B cell (primary cell): ENCODE data around the gene AVEN. TPM values are rescaled to one million over a fixed set of nuclear protein-coding genes. Genes with fewer than 3 reads are reported as not detected.

ENCODE experiments used
- ATAC-seq: fragments of 200-7000 bp; cut with Tn5 transposase; one replicate; pipeline ENCODE4 v1.10.0; 2021; ENCODE audit warnings: low read depth, mild to moderate bottlenecking, moderate number of reproducible peaks, moderate library complexity
- CTCF ChIA-PET: fragments of 350-600 bp; sonication (Branson Sonifier 250); formaldehyde crosslinking; loops from one replicate; lab custom pipeline; 2021; ENCODE audit warnings: antibody characterized with exemption, inconsistent platforms; lab: Charles Lee
- POLR2A ChIA-PET: fragments of 350-600 bp; sonication (Branson Sonifier 250); formaldehyde crosslinking; loops from one replicate; lab custom pipeline; 2021; ENCODE audit warnings: antibody characterized with exemption; lab: Charles Lee
- DNase-seq: peaks from one replicate; pipeline ENCODE4 v3.0.0; 2013
- H2AFZ ChIP-seq: 2 replicates; pipeline ENCODE4 v1.6.1; 2012; ENCODE audit warnings: mild to moderate bottlenecking, low read depth, low read length; ENCODE audit not compliant: insufficient read depth, poor library complexity, severe bottlenecking
- H3K27ac ChIP-seq, 2 donors: 1 replicate in 1 of 2; 2 replicates in 1 of 2; pipeline ENCODE4 v1.5.1; 2012 to 2013; ENCODE audit warnings: low read length in 2 of 2, mild to moderate bottlenecking in 2 of 2, moderate library complexity in 1 of 2
- H3K27me3 ChIP-seq, 4 experiments: fragments of 200-600 bp in 1 of 4; sonication (generic) in 1 of 4; replicated peaks in 1 of 4; 1 replicate in 2 of 4; 2 replicates in 2 of 4; pipeline versions ENCODE4 v1.6.1 to v1.7.0; 2013 to 2016; ENCODE audit warnings: low read length in 3 of 4, mild to moderate bottlenecking in 2 of 4, mixed read lengths in 1 of 4, moderate library complexity in 1 of 4; ENCODE audit not compliant: insufficient read depth in 4 of 4, control insufficient read depth in 3 of 4; ENCODE audit errors: control extremely low read depth in 1 of 4
- H3K36me3 ChIP-seq, 2 experiments: replicated peaks in 1 of 2; 1 replicate in 1 of 2; 2 replicates in 1 of 2; pipeline versions ENCODE4 v1.6.1 to v1.7.1; 2013; ENCODE audit warnings: low read length in 1 of 2; ENCODE audit not compliant: insufficient read depth in 2 of 2, control insufficient read depth in 1 of 2; ENCODE audit errors: control extremely low read depth in 1 of 2, extremely low read depth in 1 of 2
- H3K4me1 ChIP-seq, 2 donors: fragments of 200-600 bp in 1 of 2; sonication (generic) in 1 of 2; 1 replicate in 1 of 2; 2 replicates in 1 of 2; pipeline versions ENCODE4 v1.5.1 to v1.6.1; 2013 to 2017; ENCODE audit warnings: low read length in 2 of 2; ENCODE audit not compliant: control insufficient read depth in 2 of 2, insufficient read depth in 2 of 2
- H3K4me2 ChIP-seq: replicated peaks from 2 replicates; pipeline ENCODE3; 2012; ENCODE audit warnings: mild to moderate bottlenecking, low read depth, low read length; ENCODE audit not compliant: poor library complexity, severe bottlenecking
- H3K4me3 ChIP-seq, 5 experiments: fragments of 200-600 bp in 1 of 5; sonication (generic) in 1 of 5; 1 replicate in 3 of 5; 2 replicates in 2 of 5; pipeline versions ENCODE4 v1.5.1 to v1.7.0; 2011 to 2016; ENCODE audit warnings: low read length in 4 of 5, mild to moderate bottlenecking in 4 of 5, low read depth in 2 of 5, control low read depth in 1 of 5, moderate library complexity in 1 of 5; ENCODE audit not compliant: insufficient read depth in 1 of 5; ENCODE audit errors: control extremely low read depth in 1 of 5, extremely low read depth in 1 of 5
- H3K79me2 ChIP-seq: fragments of 200-600 bp; sonication (generic); one replicate; pipeline ENCODE4 v1.6.0; 2016; ENCODE audit warnings: low read length; ENCODE audit not compliant: control insufficient read depth, insufficient read depth
- H3K9ac ChIP-seq: fragments of 200-600 bp; sonication (generic); 2 replicates; pipeline ENCODE4 v1.6.1; 2017; ENCODE audit warnings: mild to moderate bottlenecking, low read length, moderate library complexity
- H3K9me3 ChIP-seq, 3 donors: one replicate each; pipeline versions ENCODE4 v1.6.1 to v1.7.1; 2013; ENCODE audit warnings: low read length in 2 of 3; ENCODE audit not compliant: control insufficient read depth in 2 of 3, insufficient read depth in 1 of 3; ENCODE audit errors: control extremely low read depth in 1 of 3
- H4K20me1 ChIP-seq: 2 replicates; pipeline ENCODE4 v1.6.0; 2012; ENCODE audit warnings: mild to moderate bottlenecking, low read length; ENCODE audit not compliant: insufficient read depth, control insufficient read depth, poor library complexity, severe bottlenecking
- H3K27ac Mint-ChIP-seq: one replicate; pipeline ENCODE4 v1.8.0; 2021; ENCODE audit warnings: mixed read lengths
- H3K27me3 Mint-ChIP-seq: one replicate; pipeline ENCODE4 v1.8.0; 2021; ENCODE audit warnings: mixed read lengths
- H3K4me1 Mint-ChIP-seq: one replicate; pipeline ENCODE4 v1.8.0; 2021; ENCODE audit warnings: mixed read lengths
- H3K4me3 Mint-ChIP-seq: one replicate; pipeline ENCODE4 v1.8.0; 2021; ENCODE audit warnings: mixed read lengths
- H3K9me3 Mint-ChIP-seq: one replicate; pipeline ENCODE4 v1.8.0; 2022; ENCODE audit warnings: mixed read lengths; ENCODE audit not compliant: insufficient read depth
- CTCF ChIP-seq: fragments of 200-600 bp; IDR thresholded peaks from one replicate; pipeline ENCODE4 v1.8.0; 2022; ENCODE audit warnings: antibody characterized with exemption, mild to moderate bottlenecking
- EZH2 ChIP-seq: IDR thresholded peaks from 2 replicates; pipeline ENCODE4 v1.6.1; 2012; ENCODE audit warnings: borderline replicate concordance, low read depth, mild to moderate bottlenecking, moderate library complexity, low read length; ENCODE audit not compliant: insufficient read depth, poor library complexity, severe bottlenecking
- WGBS: methylation state at CpG from one replicate; pipeline ENCODE4 v1.1.5; 2013; ENCODE audit warnings: missing lambda C conversion rate; ENCODE audit not compliant: insufficient coverage; 5-methylcytosine and 5-hydroxymethylcytosine counted together
- intact Hi-C: fragments of 100-400 bp; cut with micrococcal nuclease; formaldehyde crosslinking; loops from one replicate; pipeline ENCODE4 v1.10.0; 2022
- polyA plus RNA-seq: library from polyadenylated mRNA; depleted of rRNA; stranded (reverse); fragments of >200 nt; gene quantifications from 2 replicates; pipeline ENCODE4 v1.2.3, GENCODE V29; 2012
- total RNA-seq, 2 donors: library from RNA; stranded (reverse); fragments of 120-200 nt in 1 of 2; gene quantifications; 1 replicate in 1 of 2; 2 replicates in 1 of 2; pipeline versions ENCODE4 v1.2.3 to v1.2.4, GENCODE V29; 2013 to 2022

The AVEN gene
- total and polyA plus RNA-seq, 2 donors (not counting 1 experiment from before 2014, with no cell fraction given), result 1.8 to 8.2 TPM

DNA sequence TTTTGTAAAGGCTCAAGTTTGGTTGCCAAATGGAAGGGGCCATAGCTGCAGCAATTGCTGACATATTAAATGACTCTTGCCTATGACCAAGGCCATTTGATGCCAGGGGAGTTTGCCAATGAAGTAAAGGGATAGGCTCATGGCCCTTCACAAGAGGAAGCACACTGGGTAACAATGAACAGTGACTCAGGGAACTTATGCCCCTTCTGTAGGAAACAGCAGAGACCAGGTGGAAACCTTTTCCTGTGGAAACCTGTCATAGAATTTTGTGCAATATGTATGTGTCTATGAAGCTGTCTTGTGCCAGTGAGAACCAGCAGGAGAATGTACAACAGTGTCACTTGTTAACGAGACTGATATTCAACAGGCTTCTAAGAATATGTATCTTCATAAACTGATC lies 25.4 kb upstream of the AVEN start:
- Histone ChIP-seq H3K27me3 (no peaks in the 10 kb centered on the region), H3K4me1 (peaks cover 0 to 4% of the 10 kb centered on the region in 2 donors), H3K4me2 (no peak overlapping the region), H3K4me3 (no peak overlapping the region), H3K9ac (no peak overlapping the region), H3K9me3 (no peaks in the 10 kb centered on the region), H3K27ac (no peak overlapping the region), H3K36me3 (no peaks in the 10 kb centered on the region), H3K79me2 (no peaks in the 10 kb centered on the region), H2AFZ (no peak overlapping the region), H4K20me1 (no peaks in the 10 kb centered on the region)
- ChIA-PET POLR2A (no interaction called here), CTCF (interaction anchor here (0.9 to 6.0 kb wide), 6 partner anchors 9 to 523 kb away, joined by 4 to 57 read pairs (median 5); partner anchors contain the start of genes KATNBL1, NOP10 and NUTM1)
- no peak for DNase-seq
- intact Hi-C loops, result no loop called here
- H3K4me1 Mint-ChIP-seq, result peaks cover 4% of the 10 kb centered on the region
- H3K9me3 Mint-ChIP-seq, result no peaks in the 10 kb centered on the region
- ATAC-seq, result no peak
- H3K27ac Mint-ChIP-seq, result no peak overlapping the region
- H3K4me3 Mint-ChIP-seq, result no peak overlapping the region
- no CpG with 5 or more reads among the region's 1 CpG for WGBS
- TF ChIP-seq CTCF (no peak), EZH2 (no peak)
- no peaks in the 10 kb centered on the region for H3K27me3 Mint-ChIP-seq

- POLR2A ChIA-PET, result no interaction called here
- no peaks in the 10 kb centered on the region for H3K36me3 ChIP-seq
- no peak overlapping the region for H3K9ac ChIP-seq
- intact Hi-C loops, result no loop called here
- no peak overlapping the region for H3K4me2 ChIP-seq
- no peak overlapping the region for H3K4me3 Mint-ChIP-seq
- DNase-seq, result no peak
- H4K20me1 ChIP-seq, result no peaks in the 10 kb centered on the region
- H3K4me1 Mint-ChIP-seq, result peaks cover 4% of the 10 kb centered on the region
- no peaks in the 10 kb centered on the region for H3K9me3 ChIP-seq
- no peak overlapping the region for H3K27ac ChIP-seq
- no peak overlapping the region for H3K27ac Mint-ChIP-seq
- H3K27me3 ChIP-seq, result no peaks in the 10 kb centered on the region
- peaks cover 0 to 4% of the 10 kb centered on the region in 2 donors for H3K4me1 ChIP-seq
- no peaks in the 10 kb centered on the region for H3K9me3 Mint-ChIP-seq
- TF ChIP-seq CTCF, result no peak
- CTCF ChIA-PET, result interaction anchor here (1.3 to 6.0 kb wide), 3 partner anchors 149 to 528 kb away, joined by 4 to 57 read pairs (median 44); partner anchors contain the start of gene KATNBL1
- H3K79me2 ChIP-seq, result no peaks in the 10 kb centered on the region
- H2AFZ ChIP-seq, result no peak overlapping the region
- 75% methylated on average over 1 of the region's 3 CpGs for WGBS
- H3K27me3 Mint-ChIP-seq, result no peaks in the 10 kb centered on the region
- H3K4me3 ChIP-seq, result no peak overlapping the region
- ATAC-seq, result no peak
These were observed 20.9 kb upstream of the AVEN start for GRCh38 chr15:34059946-34060345.
